Measurements from ENCODE around the gene PCSK5.

GRCh38 chr9:76090909-76091308 is 200.4 kb downstream of the PCSK5 start:
- no peak for TF ChIP-seq CTCF (IDR thresholded peaks at IDR 0.05)
- TF ChIP-seq POLR2AphosphoS5 (IDR thresholded peaks at IDR 0.05), result no peak
- no peak for TF ChIP-seq POLR2A (IDR thresholded peaks at IDR 0.05; ENCODE audit: low read depth)
- no peak for TF ChIP-seq EP300 (IDR thresholded peaks at IDR 0.05)
